GM10266 (cell line): ENCODE results near the gene LY6G6C.

Experiments
- DNase-seq: peaks from one replicate; pipeline ENCODE4 v3.0.0; 2012; ENCODE audit errors: extremely low spot score
- TF ChIP-seq, protein P1 (sequence below): IDR thresholded peaks from 2 replicates; pipeline ENCODE4 v1.5.1; 2012; ENCODE audit warnings: mild to moderate bottlenecking, low read depth; ENCODE audit not compliant: control insufficient read depth, insufficient read depth; ENCODE audit errors: missing control alignments

The LY6G6C gene

DNA sequence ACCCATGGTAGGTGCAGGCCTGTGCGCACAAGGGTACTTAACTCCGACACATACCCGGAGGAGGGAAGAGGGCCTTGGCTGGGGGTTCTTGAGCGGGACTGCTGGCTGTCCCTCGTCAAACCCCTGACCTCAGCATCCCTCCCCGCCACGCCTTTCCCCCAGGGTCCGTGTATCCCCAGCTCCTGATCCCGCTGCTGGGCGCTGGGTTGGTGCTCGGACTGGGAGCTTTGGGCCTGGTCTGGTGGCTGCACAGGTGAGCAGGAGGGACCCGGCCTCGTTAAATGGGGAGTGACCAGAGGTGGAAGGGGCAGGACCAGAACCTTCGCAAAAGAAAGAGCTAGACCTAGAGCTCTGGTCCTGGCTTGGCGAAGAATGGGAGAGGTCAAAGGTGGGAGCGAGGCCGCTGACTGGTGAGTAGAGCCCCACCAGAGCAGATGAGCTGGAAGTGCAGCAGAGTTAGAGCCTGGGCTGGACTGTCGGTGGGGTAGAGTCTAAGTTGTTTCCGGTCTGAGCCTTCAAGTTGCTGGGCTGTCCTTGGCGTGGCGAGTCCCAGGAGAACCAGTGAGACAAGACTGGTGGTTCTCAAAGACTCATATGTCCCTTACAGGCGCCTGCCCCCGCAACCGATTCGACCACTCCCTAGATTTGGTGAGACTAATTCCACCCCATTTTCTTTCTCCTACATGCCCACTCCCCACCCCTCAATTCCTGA lies 2.6 kb upstream of the LY6G6C start:
- DNase-seq, result no peak
- TF ChIP-seq, protein P1, sequence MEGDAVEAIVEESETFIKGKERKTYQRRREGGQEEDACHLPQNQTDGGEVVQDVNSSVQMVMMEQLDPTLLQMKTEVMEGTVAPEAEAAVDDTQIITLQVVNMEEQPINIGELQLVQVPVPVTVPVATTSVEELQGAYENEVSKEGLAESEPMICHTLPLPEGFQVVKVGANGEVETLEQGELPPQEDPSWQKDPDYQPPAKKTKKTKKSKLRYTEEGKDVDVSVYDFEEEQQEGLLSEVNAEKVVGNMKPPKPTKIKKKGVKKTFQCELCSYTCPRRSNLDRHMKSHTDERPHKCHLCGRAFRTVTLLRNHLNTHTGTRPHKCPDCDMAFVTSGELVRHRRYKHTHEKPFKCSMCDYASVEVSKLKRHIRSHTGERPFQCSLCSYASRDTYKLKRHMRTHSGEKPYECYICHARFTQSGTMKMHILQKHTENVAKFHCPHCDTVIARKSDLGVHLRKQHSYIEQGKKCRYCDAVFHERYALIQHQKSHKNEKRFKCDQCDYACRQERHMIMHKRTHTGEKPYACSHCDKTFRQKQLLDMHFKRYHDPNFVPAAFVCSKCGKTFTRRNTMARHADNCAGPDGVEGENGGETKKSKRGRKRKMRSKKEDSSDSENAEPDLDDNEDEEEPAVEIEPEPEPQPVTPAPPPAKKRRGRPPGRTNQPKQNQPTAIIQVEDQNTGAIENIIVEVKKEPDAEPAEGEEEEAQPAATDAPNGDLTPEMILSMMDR, result no peak

- no peak for DNase-seq
- TF ChIP-seq, protein P1, result no peak
These were observed 1.9 kb upstream of the LY6G6C start, which contains the start of gene MPIG6B for GRCh38 chr6:31723245-31723979. Gene MPIG6B (plus strand): TSS chr6:31723373. CDS start chr6:31723384, 11 bp downstream.

- TF ChIP-seq, protein P1, result no peak
- DNase-seq, result no peak
These were observed 627 bp upstream of the LY6G6C start for GRCh38 chr6:31722173-31722572.

- no peak for DNase-seq
- TF ChIP-seq, protein P1, result no peak
These were observed 1.3 kb downstream of the LY6G6C start for GRCh38 chr6:31720196-31720770.

GRCh38 chr6:31719001-31719400 lies 2.5 kb downstream of the LY6G6C start:
- no peak for DNase-seq
- TF ChIP-seq, protein P1, result no peak

DNA sequence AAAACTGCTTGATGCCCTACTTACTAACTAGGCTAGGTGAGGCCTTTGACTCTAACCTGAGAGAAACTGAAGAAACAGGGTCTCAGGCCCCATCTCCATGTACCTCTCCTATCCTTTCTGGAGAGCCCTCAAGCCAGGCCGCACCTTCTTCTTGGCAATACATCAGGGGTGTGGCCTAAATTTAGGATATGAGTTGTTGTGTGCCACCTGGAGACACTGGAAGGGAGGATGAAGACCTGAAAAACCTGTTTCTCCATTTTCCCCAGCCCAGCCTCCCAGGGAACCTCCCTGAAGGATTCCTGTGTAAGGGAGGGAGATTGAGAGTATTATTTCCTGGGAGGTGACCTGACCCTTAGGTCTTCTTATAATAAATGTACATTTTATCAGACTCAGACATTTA lies 3.3 kb downstream of the LY6G6C start:
- TF ChIP-seq, protein P1, result no peak
- DNase-seq, result no peak

DNA sequence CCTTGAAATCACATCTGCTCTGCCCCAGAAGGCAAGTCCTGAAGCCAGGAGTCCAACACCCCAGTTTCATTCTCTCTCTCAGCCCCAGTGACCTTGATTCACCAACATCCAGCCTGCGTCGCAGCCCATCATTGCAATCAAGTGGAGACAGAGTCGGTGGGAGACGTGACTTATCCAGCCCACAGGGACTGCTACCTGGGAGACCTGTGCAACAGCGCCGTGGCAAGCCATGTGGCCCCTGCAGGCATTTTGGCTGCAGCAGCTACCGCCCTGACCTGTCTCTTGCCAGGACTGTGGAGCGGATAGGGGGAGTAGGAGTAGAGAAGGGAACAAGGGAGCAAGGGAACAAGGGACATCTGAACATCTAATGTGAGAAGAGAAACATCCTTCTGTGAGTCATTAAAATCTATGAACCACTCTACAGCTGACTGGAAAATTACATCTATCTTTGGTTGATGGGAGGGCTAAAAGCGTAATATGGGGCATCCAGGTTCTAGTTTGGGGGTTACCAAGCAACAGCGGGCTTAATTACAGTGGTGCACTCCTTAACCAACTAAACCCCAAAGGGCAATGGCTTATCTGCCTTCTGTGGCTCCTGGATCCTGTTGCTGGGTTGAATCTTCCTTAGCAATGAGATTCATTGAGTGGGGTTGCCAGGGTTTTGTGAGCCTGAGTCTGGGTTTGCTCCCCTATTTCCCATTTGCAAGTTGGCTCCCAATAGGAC lies 3.9 kb downstream of the LY6G6C start:
- TF ChIP-seq, protein P1, result no peak
- DNase-seq, result no peak
